GM13976 (cell line): Measurements from ENCODE around the gene VAPA.

Experiments used
- DNase-seq: peaks from one replicate; pipeline ENCODE4 v3.0.0; 2012; ENCODE audit warnings: low spot score
- in situ Hi-C: fragments of 300-500 bp; cut with MboI; formaldehyde crosslinking; loops from one replicate; pipeline ENCODE4 v1.12.0; 2022; ENCODE audit warnings: low sequenced_read_pairs, mixed read lengths, inconsistent platforms; ENCODE audit not compliant: unreplicated experiment
- TF ChIP-seq, protein P1 (sequence below): IDR thresholded peaks from 2 replicates; pipeline ENCODE4 v1.5.1; 2012; ENCODE audit warnings: borderline replicate concordance, mild to moderate bottlenecking; ENCODE audit not compliant: insufficient read depth; ENCODE audit errors: extremely low read depth, missing control alignments, control extremely low read depth

VAPA gene

GRCh38 chr18:9974279-9974915, 60.6 kb downstream of the VAPA start:
- TF ChIP-seq, protein P1, sequence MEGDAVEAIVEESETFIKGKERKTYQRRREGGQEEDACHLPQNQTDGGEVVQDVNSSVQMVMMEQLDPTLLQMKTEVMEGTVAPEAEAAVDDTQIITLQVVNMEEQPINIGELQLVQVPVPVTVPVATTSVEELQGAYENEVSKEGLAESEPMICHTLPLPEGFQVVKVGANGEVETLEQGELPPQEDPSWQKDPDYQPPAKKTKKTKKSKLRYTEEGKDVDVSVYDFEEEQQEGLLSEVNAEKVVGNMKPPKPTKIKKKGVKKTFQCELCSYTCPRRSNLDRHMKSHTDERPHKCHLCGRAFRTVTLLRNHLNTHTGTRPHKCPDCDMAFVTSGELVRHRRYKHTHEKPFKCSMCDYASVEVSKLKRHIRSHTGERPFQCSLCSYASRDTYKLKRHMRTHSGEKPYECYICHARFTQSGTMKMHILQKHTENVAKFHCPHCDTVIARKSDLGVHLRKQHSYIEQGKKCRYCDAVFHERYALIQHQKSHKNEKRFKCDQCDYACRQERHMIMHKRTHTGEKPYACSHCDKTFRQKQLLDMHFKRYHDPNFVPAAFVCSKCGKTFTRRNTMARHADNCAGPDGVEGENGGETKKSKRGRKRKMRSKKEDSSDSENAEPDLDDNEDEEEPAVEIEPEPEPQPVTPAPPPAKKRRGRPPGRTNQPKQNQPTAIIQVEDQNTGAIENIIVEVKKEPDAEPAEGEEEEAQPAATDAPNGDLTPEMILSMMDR = no peak
- DNase-seq = no peak
- in situ Hi-C loops = loop anchor here (5.0 to 25.0 kb wide), 2 partner anchors 112 to 548 kb away; no protein-coding TSS in a partner anchor

DNA sequence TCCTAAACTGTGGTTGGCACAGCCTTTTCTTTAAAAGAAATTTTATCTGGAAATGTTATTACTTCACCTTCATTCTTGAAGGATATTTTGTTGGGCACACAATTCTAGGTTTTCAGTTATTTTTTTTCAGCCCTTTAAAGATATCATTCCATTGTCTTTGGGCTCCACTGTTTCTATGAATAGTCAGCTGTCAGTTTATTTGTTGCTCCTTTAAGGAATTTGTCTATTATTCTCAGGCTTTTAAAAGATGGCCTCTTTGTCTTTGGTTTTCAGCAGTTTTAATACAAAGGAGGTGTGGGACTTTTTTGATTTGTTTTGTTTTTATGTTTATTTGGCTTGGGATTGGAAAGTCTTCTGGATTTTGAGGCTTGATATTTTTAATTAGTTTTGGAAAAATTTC, 61.8 kb downstream of the VAPA start:
- TF ChIP-seq, protein P1 = no peak
- in situ Hi-C loops = no loop called here
- DNase-seq = no peak

- in situ Hi-C loops = no loop called here
- no peak for DNase-seq
- TF ChIP-seq, protein P1 = no peak
These were observed 68.9 kb downstream of the VAPA start for GRCh38 chr18:9982711-9983110.

DNA sequence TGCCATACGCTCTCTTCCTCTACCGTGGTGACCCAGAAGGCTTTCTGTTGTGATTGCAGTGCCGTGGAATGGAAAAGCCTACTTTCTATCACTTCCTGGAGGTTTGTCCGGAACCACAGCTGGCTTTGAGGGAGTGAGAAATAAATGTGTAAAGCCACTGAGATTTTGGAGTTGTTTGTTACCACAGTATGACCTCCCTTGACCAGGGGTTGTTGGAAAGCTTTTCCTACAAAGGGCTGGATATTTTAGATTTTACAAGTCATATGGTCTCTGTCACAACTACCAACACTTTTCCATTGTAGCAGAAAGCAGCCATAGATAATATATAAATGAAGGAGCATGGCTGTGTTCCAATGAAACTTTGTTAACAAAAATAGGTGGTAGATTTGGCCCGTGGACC, 70.3 kb downstream of the VAPA start:
- in situ Hi-C loops = no loop called here
- DNase-seq = no peak
- TF ChIP-seq, protein P1 = no peak

- TF ChIP-seq, protein P1 = no peak
- no peak for DNase-seq
- in situ Hi-C loops = no loop called here
These were observed 71.8 kb downstream of the VAPA start for GRCh38 chr18:9985641-9986040.

GRCh38 chr18:9986156-9986930, 72.5 kb downstream of the VAPA start:
- in situ Hi-C loops = no loop called here
- TF ChIP-seq, protein P1 = no peak

More at GRCh38 chr18:9986156-9986930, 72.5 kb downstream of the VAPA start:
- no peak for DNase-seq
